ENCODE measurements around the gene CSTPP1. TPM values are rescaled to one million over a fixed set of nuclear protein-coding genes. Genes with fewer than 3 reads are reported as not detected.
"Not testable (repeated sequence)": the region's sequence is repeated elsewhere in the genome, so short reads cannot be mapped to it uniquely, and the experiment has no call there.

Gene CSTPP1
- total RNA-seq, 1 donor from 2014 or later, result 66.1 TPM

- Mint-ChIP-seq H3K36me3 (ENCODE audit: insufficient read depth) (peaks cover 43% of the 10 kb centered on the region), H3K4me3 (ENCODE audit: low read depth) (no peak overlapping the region), H3K27ac (no peak overlapping the region), H3K27me3 (no peaks in the 10 kb centered on the region), H3K4me1 (ENCODE audit: low read depth) (no peaks in the 10 kb centered on the region), H3K9me3 (ENCODE audit: low read depth) (peaks cover 16% of the 10 kb centered on the region)
- TF ChIP-seq CTCF (IDR thresholded peaks at IDR 0.05; ENCODE audit: unreplicated experiment), result no peak
- DNase-seq (ENCODE audit: low spot score, unreplicated experiment), result no peak
These were observed 24.5 kb downstream of the CSTPP1 start for GRCh38 chr11:46961041-46961440.

- Mint-ChIP-seq H3K9me3 (ENCODE audit: low read depth) (peaks cover 16% of the 10 kb centered on the region), H3K36me3 (ENCODE audit: insufficient read depth) (peaks cover 43% of the 10 kb centered on the region)
- H3K27ac Mint-ChIP-seq; H3K4me3 Mint-ChIP-seq (ENCODE audit: low read depth); H3K4me1 Mint-ChIP-seq (ENCODE audit: low read depth); H3K27me3 Mint-ChIP-seq; DNase-seq (ENCODE audit: low spot score, unreplicated experiment): not testable (repeated sequence)
These were observed 25.3 kb downstream of the CSTPP1 start for GRCh38 chr11:46961886-46962285.

GRCh38 chr11:46963844-46964243 is 27.3 kb downstream of the CSTPP1 start:
- Mint-ChIP-seq H3K27ac (no peak overlapping the region), H3K27me3 (no peaks in the 10 kb centered on the region)

GRCh38 chr11:46966773-46967172 is 30.2 kb downstream of the CSTPP1 start:
- H3K27ac Mint-ChIP-seq, result no peak overlapping the region
- no peaks in the 10 kb centered on the region for H3K4me1 Mint-ChIP-seq (ENCODE audit: low read depth)
- no peak for DNase-seq (ENCODE audit: low spot score, unreplicated experiment)
- H3K27me3 Mint-ChIP-seq, result no peaks in the 10 kb centered on the region
- no peak for TF ChIP-seq CTCF (IDR thresholded peaks at IDR 0.05; ENCODE audit: unreplicated experiment)
- peaks cover 7% of the 10 kb centered on the region for H3K9me3 Mint-ChIP-seq (ENCODE audit: low read depth)
- H3K36me3 Mint-ChIP-seq (ENCODE audit: insufficient read depth), result peaks cover 17% of the 10 kb centered on the region
- H3K4me3 Mint-ChIP-seq (ENCODE audit: low read depth), result no peak overlapping the region

More at GRCh38 chr11:46963844-46964243, 27.3 kb downstream of the CSTPP1 start:
- H3K4me3 Mint-ChIP-seq (ENCODE audit: low read depth), result no peak overlapping the region
- H3K4me1 Mint-ChIP-seq (ENCODE audit: low read depth), result no peaks in the 10 kb centered on the region
- H3K9me3 Mint-ChIP-seq (ENCODE audit: low read depth), result peaks cover 13% of the 10 kb centered on the region
- H3K36me3 Mint-ChIP-seq (ENCODE audit: insufficient read depth), result peaks cover 35% of the 10 kb centered on the region
- no peak for TF ChIP-seq CTCF (IDR thresholded peaks at IDR 0.05; ENCODE audit: unreplicated experiment)
- DNase-seq (ENCODE audit: low spot score, unreplicated experiment), result no peak

GRCh38 chr11:46967962-46968361 is 31.4 kb downstream of the CSTPP1 start:
- Mint-ChIP-seq H3K27me3 (no peaks in the 10 kb centered on the region), H3K9me3 (ENCODE audit: low read depth) (peaks cover 7% of the 10 kb centered on the region), H3K36me3 (ENCODE audit: insufficient read depth) (peaks cover 14% of the 10 kb centered on the region), H3K4me3 (ENCODE audit: low read depth) (no peak overlapping the region), H3K4me1 (ENCODE audit: low read depth) (peaks cover 5% of the 10 kb centered on the region), H3K27ac (no peak overlapping the region)
- DNase-seq (ENCODE audit: low spot score, unreplicated experiment), result no peak
- no peak for TF ChIP-seq CTCF (IDR thresholded peaks at IDR 0.05; ENCODE audit: unreplicated experiment)

- no peak for TF ChIP-seq CTCF (IDR thresholded peaks at IDR 0.05; ENCODE audit: unreplicated experiment)
- Mint-ChIP-seq H3K9me3 (ENCODE audit: low read depth) (peaks cover 4% of the 10 kb centered on the region), H3K27me3 (no peaks in the 10 kb centered on the region), H3K36me3 (ENCODE audit: insufficient read depth) (peaks cover 6% of the 10 kb centered on the region), H3K4me3 (ENCODE audit: low read depth) (no peak overlapping the region), H3K27ac (no peak overlapping the region), H3K4me1 (ENCODE audit: low read depth) (peaks cover 5% of the 10 kb centered on the region)
- no peak for DNase-seq (ENCODE audit: low spot score, unreplicated experiment)
These were observed 32.8 kb downstream of the CSTPP1 start for GRCh38 chr11:46969379-46969778.

Measured in progenitor cell of endocrine pancreas (in vitro differentiated cells).